Measurements from ENCODE around the gene RPS14.

RPS14 gene

GRCh38 chr5:150449517-150450339 is at the start of gene RPS14:
TSS of gene RPS14 (minus strand) at chr5:150449739. CDS start at chr5:150447733, 2,006 bp downstream.
- peak; percentile 94 for DNase-seq

GRCh38 chr5:150498971-150499370 is 49.4 kb upstream of the RPS14 start:
- DNase-seq: no peak

- no peak for DNase-seq
These were observed 49.0 kb upstream of the RPS14 start for GRCh38 chr5:150498501-150498900.

- no peak for DNase-seq
These were observed 48.4 kb upstream of the RPS14 start for GRCh38 chr5:150497989-150498317.

- no peak for DNase-seq
These were observed 47.9 kb upstream of the RPS14 start for GRCh38 chr5:150497274-150497988.

GRCh38 chr5:150496534-150496933 is 47.0 kb upstream of the RPS14 start:
- no peak for DNase-seq

GRCh38 chr5:150496098-150496497 is 46.6 kb upstream of the RPS14 start:
- no peak for DNase-seq

GRCh38 chr5:150492621-150493020 is 43.1 kb upstream of the RPS14 start:
- no peak for DNase-seq

- DNase-seq: no peak
These were observed 42.3 kb upstream of the RPS14 start for GRCh38 chr5:150491876-150492275.

GRCh38 chr5:150490754-150491153 is 41.2 kb upstream of the RPS14 start:
- DNase-seq: no peak

- DNase-seq: no peak
These were observed 40.7 kb upstream of the RPS14 start for GRCh38 chr5:150490296-150490669.

GRCh38 chr5:150489360-150490295 is 40.1 kb upstream of the RPS14 start:
- no peak for DNase-seq

- DNase-seq: no peak
These were observed 39.2 kb upstream of the RPS14 start for GRCh38 chr5:150488519-150489359.

- DNase-seq: no peak
These were observed 37.9 kb upstream of the RPS14 start for GRCh38 chr5:150487199-150488061.

- peak; percentile 23 for DNase-seq
These were observed 37.1 kb upstream of the RPS14 start for GRCh38 chr5:150486402-150487198.

- peak; percentile 23 for DNase-seq
These were observed 36.3 kb upstream of the RPS14 start for GRCh38 chr5:150485693-150486401.

- no peak for DNase-seq
These were observed 35.6 kb upstream of the RPS14 start for GRCh38 chr5:150484964-150485692.

- no peak for DNase-seq
These were observed 32.5 kb upstream of the RPS14 start for GRCh38 chr5:150481972-150482406.

GRCh38 chr5:150481708-150481965 is 32.1 kb upstream of the RPS14 start:
- no peak for DNase-seq

All from stimulated activated naive CD4-positive, alpha-beta T cell treated with Interleukin-2 at 50 U/mL for 16 hours (primary cell).